Neural cell (in vitro differentiated cells): ENCODE results near the gene MSMP.

Source experiments
- EP300 ChIP-seq: fragments of 450-650 bp; conservative IDR thresholded peaks from 2 replicates; pipeline ENCODE4 v1.6.1; 2014; ENCODE audit warnings: antibody characterized with exemption, mild to moderate bottlenecking, moderate library complexity; ENCODE audit not compliant: poor library complexity, severe bottlenecking
- EZH2 ChIP-seq: fragments of 200-600, 300-800 bp; shearing (Covaris generic), sonication (generic); IDR thresholded peaks from 2 replicates; pipeline ENCODE4 v1.6.1; 2014; ENCODE audit warnings: antibody characterized with exemption, low read length, borderline replicate concordance, mild to moderate bottlenecking; ENCODE audit not compliant: insufficient read depth, poor library complexity, severe bottlenecking
- MXI1 ChIP-seq: fragments of 450-650 bp; conservative IDR thresholded peaks from 2 replicates; pipeline ENCODE4 v1.6.1; 2014; ENCODE audit warnings: antibody characterized with exemption, mild to moderate bottlenecking; ENCODE audit not compliant: poor library complexity, severe bottlenecking
- POLR2AphosphoS5 ChIP-seq: IDR thresholded peaks from 2 replicates; pipeline ENCODE4 v1.6.1; 2012
- RAD21 ChIP-seq: fragments of 450-650 bp; conservative IDR thresholded peaks from 2 replicates; pipeline ENCODE4 v1.6.1; 2014; ENCODE audit warnings: antibody characterized with exemption, mild to moderate bottlenecking, moderate library complexity
- REST ChIP-seq: IDR thresholded peaks from 2 replicates; pipeline ENCODE4 v1.6.1; 2012; ENCODE audit warnings: borderline replicate concordance
- SMC3 ChIP-seq: fragments of 450-650 bp; conservative IDR thresholded peaks from 2 replicates; pipeline ENCODE4 v1.6.1; 2014; ENCODE audit warnings: antibody characterized with exemption, mild to moderate bottlenecking, moderate library complexity; ENCODE audit not compliant: poor library complexity
- TAF1 ChIP-seq: IDR thresholded peaks from 2 replicates; pipeline ENCODE4 v1.6.1; 2012; ENCODE audit warnings: low read depth
- TF ChIP-seq, protein P1 (sequence below): fragments of 450-650 bp; IDR thresholded peaks from 2 replicates; pipeline ENCODE4 v1.5.1; 2014; ENCODE audit warnings: antibody characterized with exemption, mild to moderate bottlenecking, moderate library complexity; ENCODE audit not compliant: poor library complexity, severe bottlenecking

GRCh38 chr9:35729101-35729500, 25.0 kb downstream of the MSMP start:
- TF ChIP-seq TAF1 = no peak
- TF ChIP-seq, protein P1, sequence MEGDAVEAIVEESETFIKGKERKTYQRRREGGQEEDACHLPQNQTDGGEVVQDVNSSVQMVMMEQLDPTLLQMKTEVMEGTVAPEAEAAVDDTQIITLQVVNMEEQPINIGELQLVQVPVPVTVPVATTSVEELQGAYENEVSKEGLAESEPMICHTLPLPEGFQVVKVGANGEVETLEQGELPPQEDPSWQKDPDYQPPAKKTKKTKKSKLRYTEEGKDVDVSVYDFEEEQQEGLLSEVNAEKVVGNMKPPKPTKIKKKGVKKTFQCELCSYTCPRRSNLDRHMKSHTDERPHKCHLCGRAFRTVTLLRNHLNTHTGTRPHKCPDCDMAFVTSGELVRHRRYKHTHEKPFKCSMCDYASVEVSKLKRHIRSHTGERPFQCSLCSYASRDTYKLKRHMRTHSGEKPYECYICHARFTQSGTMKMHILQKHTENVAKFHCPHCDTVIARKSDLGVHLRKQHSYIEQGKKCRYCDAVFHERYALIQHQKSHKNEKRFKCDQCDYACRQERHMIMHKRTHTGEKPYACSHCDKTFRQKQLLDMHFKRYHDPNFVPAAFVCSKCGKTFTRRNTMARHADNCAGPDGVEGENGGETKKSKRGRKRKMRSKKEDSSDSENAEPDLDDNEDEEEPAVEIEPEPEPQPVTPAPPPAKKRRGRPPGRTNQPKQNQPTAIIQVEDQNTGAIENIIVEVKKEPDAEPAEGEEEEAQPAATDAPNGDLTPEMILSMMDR = no peak
- no peak for TF ChIP-seq REST
- no peak for TF ChIP-seq EP300
- TF ChIP-seq POLR2AphosphoS5 = no peak
- no peak for TF ChIP-seq RAD21
- TF ChIP-seq SMC3 = no peak
- no peak for TF ChIP-seq EZH2
- TF ChIP-seq MXI1 = no peak
